OCI-LY1 (cell line): ENCODE results near the gene EYS.
"Not testable (repeated sequence)": the region's sequence is repeated elsewhere in the genome, so short reads cannot be mapped to it uniquely, and the experiment has no call there.

ENCODE experiments used
- H2AFZ ChIP-seq: fragments of 200-600 bp; sonication (generic), shearing (Covaris generic); 2 replicates; pipeline ENCODE4 v1.6.0; 2014; ENCODE audit warnings: antibody characterized with exemption, mild to moderate bottlenecking, low read length
- H3F3A ChIP-seq: fragments of 200-600 bp; sonication (generic), shearing (Covaris generic); 2 replicates; pipeline ENCODE4 v1.6.0; 2014; ENCODE audit warnings: mild to moderate bottlenecking, antibody characterized with exemption, low read length, moderate library complexity; ENCODE audit not compliant: insufficient read depth
- H3K27ac ChIP-seq: fragments of 200-600 bp; sonication (generic); 2 replicates; pipeline ENCODE4 v1.5.1; 2014; ENCODE audit warnings: low read length, mixed run types, mild to moderate bottlenecking, low read depth; ENCODE audit not compliant: poor library complexity, severe bottlenecking
- H3K27me3 ChIP-seq: fragments of 200-600 bp; sonication (generic); 2 replicates; pipeline ENCODE4 v1.6.0; 2014; ENCODE audit warnings: antibody characterized with exemption, mild to moderate bottlenecking, low read length, moderate library complexity; ENCODE audit not compliant: insufficient read depth
- H3K36me3 ChIP-seq: fragments of 200-600 bp; sonication (generic); 2 replicates; pipeline ENCODE4 v1.6.1; 2014; ENCODE audit warnings: mild to moderate bottlenecking, antibody characterized with exemption, low read length, moderate library complexity, mixed read lengths; ENCODE audit not compliant: insufficient read depth
- H3K4me1 ChIP-seq: fragments of 200-600 bp; sonication (generic); 2 replicates; pipeline ENCODE4 v1.5.1; 2014; ENCODE audit warnings: mild to moderate bottlenecking, low read length, moderate library complexity; ENCODE audit not compliant: insufficient read depth, severe bottlenecking
- H3K4me2 ChIP-seq: fragments of 200-600 bp; sonication (generic), shearing (Covaris generic); 2 replicates; pipeline ENCODE4 v1.6.1; 2014; ENCODE audit warnings: low read length
- H3K4me3 ChIP-seq: fragments of 200-600 bp; sonication (generic); 2 replicates; pipeline ENCODE4 v1.5.1; 2014; ENCODE audit warnings: low read length, low read depth, mild to moderate bottlenecking, mixed read lengths; ENCODE audit not compliant: poor library complexity, severe bottlenecking
- H3K79me2 ChIP-seq: fragments of 200-600 bp; shearing (Covaris generic); 2 replicates; pipeline ENCODE4 v1.6.1; 2016; ENCODE audit warnings: mixed run types, low read length, mixed read lengths; ENCODE audit not compliant: insufficient read depth
- H3K9ac ChIP-seq: fragments of 200-600 bp; sonication (generic), shearing (Covaris generic); 2 replicates; pipeline ENCODE4 v1.6.1; 2014; ENCODE audit warnings: mild to moderate bottlenecking, low read length, mixed read lengths
- H3K9me2 ChIP-seq: fragments of 200-600 bp; sonication (generic), shearing (Covaris generic); 2 replicates; pipeline ENCODE4 v1.6.1; 2014; ENCODE audit warnings: low read depth, mild to moderate bottlenecking, low read length, mixed read lengths
- H3K9me3 ChIP-seq: fragments of 200-600 bp; shearing (Covaris generic); 2 replicates; pipeline ENCODE4 v1.6.1; 2014; ENCODE audit warnings: low read length, mixed read lengths
- H4K20me1 ChIP-seq: fragments of 200-600 bp; sonication (generic), shearing (Covaris generic); 2 replicates; pipeline ENCODE4 v1.6.0; 2016; ENCODE audit warnings: mild to moderate bottlenecking, low read length; ENCODE audit not compliant: insufficient read depth
- EZH2 ChIP-seq: fragments of 200-600 bp; sonication (generic), shearing (Covaris generic); IDR thresholded peaks from 2 replicates; pipeline ENCODE4 v1.8.0; 2017; ENCODE audit warnings: borderline replicate concordance, mixed run types, mild to moderate bottlenecking, antibody characterized with exemption, low read length, moderate library complexity, mixed read lengths
- TF ChIP-seq, protein P1 (sequence below): fragments of 200-600 bp; sonication (generic), shearing (Covaris generic); IDR thresholded peaks from 2 replicates; pipeline ENCODE4 v1.5.1; 2017; ENCODE audit warnings: mild to moderate bottlenecking, antibody characterized with exemption, low read length, moderate library complexity, mixed read lengths

EYS gene

GRCh38 chr6:63963769-63964315 lies 1743.2 kb downstream of the EYS start:
- Histone ChIP-seq H3K27ac (no peak overlapping the region), H3K4me3 (no peak overlapping the region), H3K4me1 (no peaks in the 10 kb centered on the region), H3K9ac (no peak overlapping the region), H3K36me3 (no peaks in the 10 kb centered on the region), H3K79me2 (no peaks in the 10 kb centered on the region), H3K27me3 (no peaks in the 10 kb centered on the region), H3F3A (no peaks in the 10 kb centered on the region), H4K20me1 (no peaks in the 10 kb centered on the region), H3K4me2 (no peak overlapping the region), H3K9me3 (no peaks in the 10 kb centered on the region), H2AFZ (no peak overlapping the region), H3K9me2 (no peaks in the 10 kb centered on the region)
- no peak for TF ChIP-seq EZH2
- TF ChIP-seq, protein P1, sequence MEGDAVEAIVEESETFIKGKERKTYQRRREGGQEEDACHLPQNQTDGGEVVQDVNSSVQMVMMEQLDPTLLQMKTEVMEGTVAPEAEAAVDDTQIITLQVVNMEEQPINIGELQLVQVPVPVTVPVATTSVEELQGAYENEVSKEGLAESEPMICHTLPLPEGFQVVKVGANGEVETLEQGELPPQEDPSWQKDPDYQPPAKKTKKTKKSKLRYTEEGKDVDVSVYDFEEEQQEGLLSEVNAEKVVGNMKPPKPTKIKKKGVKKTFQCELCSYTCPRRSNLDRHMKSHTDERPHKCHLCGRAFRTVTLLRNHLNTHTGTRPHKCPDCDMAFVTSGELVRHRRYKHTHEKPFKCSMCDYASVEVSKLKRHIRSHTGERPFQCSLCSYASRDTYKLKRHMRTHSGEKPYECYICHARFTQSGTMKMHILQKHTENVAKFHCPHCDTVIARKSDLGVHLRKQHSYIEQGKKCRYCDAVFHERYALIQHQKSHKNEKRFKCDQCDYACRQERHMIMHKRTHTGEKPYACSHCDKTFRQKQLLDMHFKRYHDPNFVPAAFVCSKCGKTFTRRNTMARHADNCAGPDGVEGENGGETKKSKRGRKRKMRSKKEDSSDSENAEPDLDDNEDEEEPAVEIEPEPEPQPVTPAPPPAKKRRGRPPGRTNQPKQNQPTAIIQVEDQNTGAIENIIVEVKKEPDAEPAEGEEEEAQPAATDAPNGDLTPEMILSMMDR = no peak

- H3K79me2 ChIP-seq, H3K4me1 ChIP-seq, H3K27me3 ChIP-seq, H4K20me1 ChIP-seq, H3K9me2 ChIP-seq, H3K4me2 ChIP-seq, H3K4me3 ChIP-seq, H3K9me3 ChIP-seq, H3F3A ChIP-seq, H3K9ac ChIP-seq, H2AFZ ChIP-seq, H3K36me3 ChIP-seq, H3K27ac ChIP-seq: not testable (repeated sequence)
Observed at GRCh38 chr6:63953336-63954021, 1753.5 kb downstream of the EYS start.

GRCh38 chr6:63947792-63948529 lies 1759.1 kb downstream of the EYS start:
- Histone ChIP-seq H3K9ac (no peak overlapping the region), H3F3A (no peaks in the 10 kb centered on the region), H4K20me1 (no peaks in the 10 kb centered on the region), H3K36me3 (no peaks in the 10 kb centered on the region), H3K27ac (no peak overlapping the region), H3K27me3 (no peaks in the 10 kb centered on the region), H3K4me3 (no peak overlapping the region), H3K9me3 (no peaks in the 10 kb centered on the region), H3K4me2 (no peak overlapping the region), H3K79me2 (no peaks in the 10 kb centered on the region), H2AFZ (no peak overlapping the region), H3K4me1 (no peaks in the 10 kb centered on the region), H3K9me2 (no peaks in the 10 kb centered on the region)
- no peak for TF ChIP-seq EZH2
- TF ChIP-seq, protein P1 = no peak
